Astrocyte (in vitro differentiated cells and primary cell): ENCODE results near the gene KRTCAP2. TPM values are rescaled to one million over a fixed set of nuclear protein-coding genes. Genes with fewer than 3 reads are reported as not detected.
"Not testable (repeated sequence)": the region's sequence is repeated elsewhere in the genome, so short reads cannot be mapped to it uniquely, and the experiment has no call there.

Experiments
- DNase-seq: peaks from one replicate; pipeline ENCODE4 v3.0.0-alpha.2; 2010; ENCODE audit warnings: low read depth
- FAIRE-seq: peaks from 2 replicates; lab custom pipeline; 2011; peaks lifted over from hg19 to GRCh38; lab: Jason Lieb, UNC
- H2AFZ ChIP-seq: 2 replicates; pipeline ENCODE4 v1.6.0; 2012; ENCODE audit warnings: low read depth, low read length, inconsistent platforms
- H3K27ac ChIP-seq: 2 replicates; pipeline ENCODE4 v1.5.1; 2011; ENCODE audit warnings: low read depth, low read length, inconsistent platforms
- H3K27me3 ChIP-seq: 2 replicates; pipeline ENCODE4 v1.6.0; 2011; ENCODE audit warnings: low read length, inconsistent platforms; ENCODE audit not compliant: insufficient read depth
- H3K36me3 ChIP-seq: 2 replicates; pipeline ENCODE4 v1.5.1; 2011; ENCODE audit warnings: low read length, inconsistent platforms; ENCODE audit not compliant: insufficient read depth
- H3K4me1 ChIP-seq: 2 replicates; pipeline ENCODE4 v1.5.1; 2011; ENCODE audit warnings: low read length, inconsistent platforms; ENCODE audit not compliant: insufficient read depth
- H3K4me2 ChIP-seq: 2 replicates; pipeline ENCODE4 v1.6.0; 2012; ENCODE audit warnings: low read length, inconsistent platforms
- H3K4me3 ChIP-seq: 2 replicates; pipeline ENCODE4 v1.5.1; 2011; ENCODE audit warnings: low read depth, mild to moderate bottlenecking, low read length, inconsistent platforms; ENCODE audit not compliant: insufficient read depth
- H3K79me2 ChIP-seq: 2 replicates; pipeline ENCODE4 v1.6.0; 2012; ENCODE audit warnings: mild to moderate bottlenecking, low read length, inconsistent platforms; ENCODE audit not compliant: insufficient read depth
- H3K9ac ChIP-seq: 2 replicates; pipeline ENCODE4 v1.6.0; 2012; ENCODE audit warnings: mild to moderate bottlenecking, low read length, inconsistent platforms
- H3K9me3 ChIP-seq: 2 replicates; pipeline ENCODE4 v1.5.1; 2012; ENCODE audit warnings: low read depth, mild to moderate bottlenecking, low read length, inconsistent platforms; ENCODE audit not compliant: insufficient read depth
- H4K20me1 ChIP-seq: 2 replicates; pipeline ENCODE4 v1.6.0; 2012; ENCODE audit warnings: low read length, inconsistent platforms; ENCODE audit not compliant: insufficient read depth
- H3K27ac Mint-ChIP-seq: one replicate; pipeline ENCODE4 v1.8.0; 2021; ENCODE audit warnings: mild to moderate bottlenecking, mixed read lengths; ENCODE audit not compliant: unreplicated experiment
- H3K27me3 Mint-ChIP-seq: one replicate; pipeline ENCODE4 v1.8.0; 2021; ENCODE audit warnings: low read depth, mixed read lengths; ENCODE audit not compliant: unreplicated experiment
- H3K36me3 Mint-ChIP-seq: one replicate; pipeline ENCODE4 v1.8.0; 2021; ENCODE audit warnings: low read depth, mixed read lengths; ENCODE audit not compliant: unreplicated experiment
- H3K4me1 Mint-ChIP-seq: one replicate; pipeline ENCODE4 v1.8.0; 2021; ENCODE audit warnings: low read depth, mixed read lengths; ENCODE audit not compliant: unreplicated experiment
- H3K4me3 Mint-ChIP-seq: one replicate; pipeline ENCODE4 v1.8.0; 2021; ENCODE audit warnings: mild to moderate bottlenecking, moderate library complexity, mixed read lengths; ENCODE audit not compliant: unreplicated experiment
- H3K9me3 Mint-ChIP-seq: one replicate; pipeline ENCODE4 v1.8.0; 2021; ENCODE audit warnings: mild to moderate bottlenecking, mixed read lengths; ENCODE audit not compliant: unreplicated experiment
- CTCF ChIP-seq: IDR thresholded peaks from 2 replicates; pipeline ENCODE4 v1.5.1; 2011; ENCODE audit warnings: low read depth, mild to moderate bottlenecking, inconsistent platforms, low read length, moderate library complexity; ENCODE audit not compliant: insufficient read depth
- EZH2 ChIP-seq: IDR thresholded peaks from 2 replicates; pipeline ENCODE4 v1.6.1; 2012; ENCODE audit warnings: mild to moderate bottlenecking, low read length, inconsistent platforms; ENCODE audit not compliant: insufficient read depth
- total RNA-seq: library from RNA; stranded (reverse); gene quantifications from 2 replicates; pipeline ENCODE4 v1.2.1, GENCODE V29; 2021

The KRTCAP2 gene
- total RNA-seq, 1 donor from 2014 or later = 161 TPM

GRCh38 chr1:155191904-155192303 lies 18.8 kb upstream of the KRTCAP2 start:
- Histone ChIP-seq H3K79me2 (peaks cover 16% of the 10 kb centered on the region), H4K20me1 (peaks cover 1% of the 10 kb centered on the region), H3K9me3 (no peaks in the 10 kb centered on the region), H3K9ac (no peak overlapping the region), H3K27me3 (no peaks in the 10 kb centered on the region), H3K27ac (no peak overlapping the region), H3K4me3 (no peak overlapping the region), H3K4me1 (peaks cover 27% of the 10 kb centered on the region), H3K4me2 (no peak overlapping the region), H2AFZ (no peak overlapping the region), H3K36me3 (no peaks in the 10 kb centered on the region)
- no peak for DNase-seq
- Mint-ChIP-seq H3K4me3 (peak overlapping the region; percentile 62), H3K4me1 (peaks cover 20% of the 10 kb centered on the region), H3K36me3 (peaks cover 10% of the 10 kb centered on the region), H3K9me3 (peaks cover 3% of the 10 kb centered on the region), H3K27ac (peak overlapping the region; percentile 82), H3K27me3 (peaks cover 1% of the 10 kb centered on the region)
- TF ChIP-seq EZH2 = no peak
- TF ChIP-seq CTCF = no peak
- no peak for FAIRE-seq

- H3K9me3 ChIP-seq, H4K20me1 ChIP-seq, H2AFZ ChIP-seq, H3K9ac ChIP-seq, H3K79me2 ChIP-seq, H3K4me3 Mint-ChIP-seq, H3K9me3 Mint-ChIP-seq, H3K27me3 ChIP-seq, H3K4me3 ChIP-seq, H3K36me3 Mint-ChIP-seq, H3K4me2 ChIP-seq, DNase-seq, H3K27ac ChIP-seq, H3K36me3 ChIP-seq, H3K27me3 Mint-ChIP-seq, H3K27ac Mint-ChIP-seq, FAIRE-seq: not testable (repeated sequence)
- peaks cover 11% of the 10 kb centered on the region for H3K4me1 Mint-ChIP-seq
- peaks cover 15% of the 10 kb centered on the region for H3K4me1 ChIP-seq
These were observed 16.8 kb upstream of the KRTCAP2 start for GRCh38 chr1:155189926-155190325.

- H3K27me3 ChIP-seq = no peaks in the 10 kb centered on the region
- H4K20me1 ChIP-seq = no peaks in the 10 kb centered on the region
- no peak overlapping the region for H3K27ac ChIP-seq
- H3K9me3 Mint-ChIP-seq = peaks cover 3% of the 10 kb centered on the region
- H3K4me1 Mint-ChIP-seq = peaks cover 2% of the 10 kb centered on the region
- DNase-seq (no peak), FAIRE-seq (no peak)
- H3K27me3 Mint-ChIP-seq = peaks cover 1% of the 10 kb centered on the region
- no peak overlapping the region for H3K9ac ChIP-seq
- no peak overlapping the region for H2AFZ ChIP-seq
- H3K36me3 Mint-ChIP-seq = peaks cover 11% of the 10 kb centered on the region
- peaks cover 6% of the 10 kb centered on the region for H3K36me3 ChIP-seq
- peak overlapping the region; percentile 63 for H3K4me3 Mint-ChIP-seq
- H3K27ac Mint-ChIP-seq = peak overlapping the region; percentile 55
- H3K9me3 ChIP-seq = no peaks in the 10 kb centered on the region
- TF ChIP-seq EZH2 = no peak
- TF ChIP-seq CTCF = no peak
- peaks cover 4% of the 10 kb centered on the region for H3K4me1 ChIP-seq
- no peak overlapping the region for H3K4me3 ChIP-seq
- H3K4me2 ChIP-seq = no peak overlapping the region
- H3K79me2 ChIP-seq = no peaks in the 10 kb centered on the region
These were observed 15.2 kb upstream of the KRTCAP2 start for GRCh38 chr1:155188268-155188667.
